DMS53 (cell line): ENCODE data around the gene SEPTIN3.

Experiments
- DNase-seq: peaks from one replicate; lab custom pipeline; 2025; lab: John Stamatoyannopoulos, UW

The SEPTIN3 gene

GRCh38 chr22:42016111-42016510 is 46.9 kb downstream of the SEPTIN3 start:
- DNase-seq, result no peak

GRCh38 chr22:42018224-42018623 is 49.0 kb downstream of the SEPTIN3 start:
- no peak for DNase-seq
